Urinary bladder (tissue), 4 donors: ENCODE results near the gene SLC6A3. TPM values are rescaled to one million over a fixed set of nuclear protein-coding genes. Genes with fewer than 3 reads are reported as not detected.
"Not testable (repeated sequence)": the region's sequence is repeated elsewhere in the genome, so short reads cannot be mapped to it uniquely, and the experiment has no call there.

Experiments used
- DNase-seq: peaks from one replicate; pipeline ENCODE4 v3.0.0-alpha.2; 2015; ENCODE audit errors: extremely low spot score
- H3K27ac ChIP-seq: one replicate; pipeline ENCODE4 v1.5.1; 2013; ENCODE audit warnings: low read depth, mild to moderate bottlenecking, moderate library complexity
- H3K36me3 ChIP-seq: one replicate; pipeline ENCODE4 v1.6.1; 2013; ENCODE audit warnings: mild to moderate bottlenecking, moderate library complexity; ENCODE audit not compliant: insufficient read depth
- H3K4me1 ChIP-seq: one replicate; pipeline ENCODE4 v1.6.1; 2013; ENCODE audit warnings: mild to moderate bottlenecking, moderate library complexity; ENCODE audit not compliant: insufficient read depth
- H3K4me3 ChIP-seq: one replicate; pipeline ENCODE4 v1.5.1; 2013; ENCODE audit warnings: low read depth, low read length
- WGBS: extraction: QIAGEN DNeasy Blood & Tissue Kit; methylation state at CpG from one replicate; pipeline ENCODE4 v1.1.7; 2013; 5-methylcytosine and 5-hydroxymethylcytosine counted together
- polyA plus RNA-seq: library from polyadenylated mRNA; stranded (reverse); fragments of 200-250 nt; gene quantifications from one replicate; pipeline ENCODE4 v1.2.3, GENCODE V29; 2013
- total RNA-seq: library from RNA; depleted of rRNA; stranded (reverse); fragments of >200 nt; gene quantifications from one replicate; pipeline ENCODE4 v1.2.3, GENCODE V29; 2014
- donor health status: healthy with polysubstance abuse.
- donor health status: healthy.

Gene SLC6A3
- total and polyA plus RNA-seq, 2 donors: 0.77 TPM; not detected in 1

DNA sequence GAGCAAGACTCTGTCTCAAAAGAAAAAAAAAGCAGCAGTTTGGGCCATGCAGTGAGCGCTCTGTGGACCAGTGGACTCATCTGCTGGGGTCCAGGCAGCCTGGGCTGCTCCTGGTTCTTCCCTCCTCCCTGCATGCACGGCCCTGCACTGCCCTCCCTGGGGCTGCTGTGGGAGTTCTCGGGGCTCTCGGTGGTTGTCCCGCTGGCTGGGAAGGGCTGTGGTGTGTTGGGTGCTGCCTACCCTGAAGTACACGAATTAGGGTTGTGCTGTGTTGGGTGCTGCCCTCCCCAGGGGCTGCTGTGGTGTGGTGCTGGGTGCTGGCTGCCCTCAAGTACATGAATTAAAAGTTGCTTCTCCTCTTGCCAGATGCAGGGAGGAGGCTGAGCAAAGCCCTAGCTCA is 82.1 kb downstream of the SLC6A3 start:
- Histone ChIP-seq H3K4me3 (no peak overlapping the region), H3K4me1 (no peaks in the 10 kb centered on the region), H3K27ac (no peak overlapping the region), H3K36me3 (no peaks in the 10 kb centered on the region)
- 54% methylated on average over 6 of the region's 6 CpGs for WGBS
- DNase-seq: no peak

DNA sequence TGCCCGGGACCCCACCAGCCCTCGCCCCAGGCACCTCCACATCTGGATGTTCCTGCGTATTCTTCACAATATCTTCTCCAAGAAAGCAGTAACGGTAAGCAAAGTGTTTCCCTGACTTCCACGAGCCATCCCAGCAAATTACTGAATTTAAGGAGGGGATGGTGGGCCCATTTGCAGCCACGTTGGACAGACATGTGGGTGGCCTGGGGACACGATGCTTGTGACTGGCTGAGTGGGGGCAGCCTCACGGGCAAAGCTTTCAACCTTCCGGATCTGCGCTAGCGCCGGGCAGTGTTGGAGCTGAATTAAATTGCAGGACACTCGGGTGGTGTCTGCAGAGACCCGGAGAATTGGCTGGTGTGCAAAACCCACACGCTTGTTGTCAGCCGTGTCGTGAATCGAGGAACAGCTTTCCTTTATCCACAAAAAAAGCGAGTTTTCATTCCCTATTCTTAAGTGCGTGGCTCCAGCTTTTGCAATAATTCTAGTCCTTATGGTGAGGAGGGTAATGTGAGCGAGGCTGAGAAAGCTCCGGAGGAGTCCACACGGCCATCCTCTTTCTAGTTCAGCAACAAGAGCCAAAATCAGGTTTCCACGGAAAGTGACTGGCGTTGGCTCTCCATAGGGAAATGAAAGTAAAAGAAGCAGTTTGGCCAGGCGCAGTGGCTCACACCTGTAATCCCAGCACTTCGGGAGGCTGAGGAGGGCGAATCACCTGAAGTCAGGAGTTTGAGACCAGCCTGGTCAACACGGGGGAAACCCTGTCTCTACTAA is 82.8 kb downstream of the SLC6A3 start:
- Histone ChIP-seq H3K36me3 (no peaks in the 10 kb centered on the region), H3K4me1 (no peaks in the 10 kb centered on the region), H3K27ac (no peak overlapping the region), H3K4me3 (no peak overlapping the region)
- no peak for DNase-seq
- 81% methylated on average over 29 of the region's 29 CpGs for WGBS

DNA sequence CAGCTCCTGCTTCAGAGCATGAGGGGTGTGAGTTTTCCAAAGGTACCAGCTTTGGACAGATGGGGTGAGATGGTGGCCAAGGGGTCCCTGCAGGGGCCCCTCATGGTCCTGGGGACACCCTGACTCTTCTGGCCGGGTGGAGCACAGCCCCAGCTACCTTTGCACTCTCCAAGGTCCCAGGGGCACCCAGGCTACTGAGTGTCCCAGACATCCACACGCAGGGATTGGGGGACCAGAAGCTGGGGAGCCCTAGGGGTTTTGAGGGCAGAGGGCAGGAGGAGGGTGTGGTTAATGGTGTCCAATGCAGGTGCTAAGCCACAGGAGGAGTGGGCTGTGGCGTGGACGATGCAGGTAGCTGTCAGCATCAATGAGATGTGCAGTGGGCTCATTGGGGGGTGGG is 84.4 kb downstream of the SLC6A3 start:
- H3K36me3 ChIP-seq: no peaks in the 10 kb centered on the region
- no peak for DNase-seq
- no peak overlapping the region for H3K4me3 ChIP-seq
- H3K4me1 ChIP-seq: no peaks in the 10 kb centered on the region
- H3K27ac ChIP-seq: no peak overlapping the region
- 61% methylated on average over 4 of the region's 4 CpGs for WGBS

DNA sequence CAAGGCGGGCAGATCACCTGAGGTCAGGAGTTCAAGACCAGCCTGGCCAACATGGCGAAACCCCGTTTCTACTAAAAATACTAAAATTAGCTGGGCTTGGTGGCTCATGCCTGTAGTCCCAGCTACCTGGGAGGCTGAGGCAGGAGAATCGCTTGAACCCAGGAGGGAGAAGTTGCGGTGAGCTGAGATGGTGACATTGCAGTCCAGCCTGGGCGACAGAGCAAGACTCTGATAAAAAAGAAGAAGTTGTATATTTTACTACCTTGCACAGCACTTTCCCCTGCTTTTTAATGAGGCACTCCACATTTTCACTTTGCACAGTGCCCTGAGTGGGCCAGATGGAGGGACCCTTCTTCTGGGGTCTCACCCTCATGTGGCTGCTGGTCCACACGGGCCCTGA is 84.9 kb downstream of the SLC6A3 start:
- not testable (repeated sequence) for DNase-seq, H3K4me3 ChIP-seq
- WGBS: 82% methylated on average over 7 of the region's 7 CpGs

DNA sequence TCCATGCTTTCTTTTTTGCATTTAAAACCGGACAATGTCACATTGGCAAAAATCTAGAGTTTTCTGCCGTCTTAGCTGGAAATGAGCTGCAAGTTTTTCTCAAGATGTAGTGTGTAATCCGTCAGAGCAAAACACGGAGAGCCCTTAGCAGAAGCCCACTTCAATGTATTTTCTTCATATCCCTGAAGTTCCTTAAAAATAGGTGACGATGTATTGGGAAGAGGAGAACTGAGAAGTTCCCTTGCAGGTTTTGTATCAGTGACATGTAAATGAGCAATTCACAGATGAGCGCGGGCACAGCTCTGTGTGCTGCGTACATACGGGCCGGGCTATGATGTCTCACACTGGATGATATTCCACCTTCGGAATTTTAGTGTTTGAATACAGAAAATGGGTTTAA is 85.5 kb downstream of the SLC6A3 start:
- Histone ChIP-seq H3K4me1 (no peaks in the 10 kb centered on the region), H3K27ac (no peak overlapping the region), H3K36me3 (no peaks in the 10 kb centered on the region), H3K4me3 (no peak overlapping the region)
- no peak for DNase-seq
- WGBS: 78% methylated on average over 11 of the region's 11 CpGs

More for the DNA sequence above, 84.9 kb downstream of the SLC6A3 start:
- H3K27ac ChIP-seq, H3K4me1 ChIP-seq, H3K36me3 ChIP-seq: not testable (repeated sequence)

DNA sequence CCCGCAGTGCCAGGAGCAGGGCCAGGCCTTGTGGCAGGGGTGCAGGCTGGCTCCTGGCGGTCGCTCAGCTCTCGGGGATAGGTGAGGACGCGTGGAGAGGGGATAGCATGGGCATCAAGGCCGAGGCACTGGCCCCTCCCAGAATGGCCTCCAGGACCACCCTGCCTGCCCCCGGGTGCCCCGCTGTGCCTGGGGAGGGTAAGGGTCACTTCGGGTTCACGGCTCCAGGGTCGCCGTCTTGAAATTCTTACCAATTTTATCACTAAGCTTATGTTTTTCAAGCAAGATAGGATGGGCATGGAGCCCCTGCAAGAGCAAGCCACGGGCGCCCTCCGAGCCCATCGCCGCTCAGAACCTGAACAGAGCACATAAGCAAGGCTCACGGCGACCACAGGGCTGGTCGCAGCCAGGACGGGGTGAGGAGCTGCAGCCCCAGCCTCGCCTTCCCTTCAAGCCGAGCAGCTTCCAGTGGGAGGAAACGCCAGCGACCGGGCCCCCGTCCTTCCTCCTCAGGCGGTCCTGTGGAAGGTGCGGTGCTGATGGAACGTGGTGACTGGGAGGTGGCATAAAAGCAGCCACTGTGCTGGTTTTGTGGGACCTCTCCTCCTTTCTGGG is 86.1 kb downstream of the SLC6A3 start:
- H3K36me3 ChIP-seq: no peaks in the 10 kb centered on the region
- 73% methylated on average over 31 of the region's 31 CpGs for WGBS
- no peak for DNase-seq

DNA sequence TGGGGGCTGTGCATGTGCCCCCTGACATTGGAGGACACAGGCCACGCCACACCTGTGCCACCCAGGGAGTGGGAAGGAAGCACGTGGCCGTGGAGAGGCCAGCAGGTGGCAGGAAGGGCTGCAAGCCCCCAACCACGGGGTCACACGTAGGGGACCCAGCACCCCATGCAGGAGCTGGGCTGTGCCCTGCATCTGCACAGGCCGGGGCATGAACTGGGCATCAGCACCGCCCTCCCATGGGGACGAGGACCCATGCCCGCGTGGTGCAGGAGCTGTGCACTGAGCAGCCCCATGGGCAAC is 86.6 kb downstream of the SLC6A3 start:
- Histone ChIP-seq H3K4me3 (no peak overlapping the region), H3K4me1 (no peaks in the 10 kb centered on the region), H3K27ac (no peak overlapping the region), H3K36me3 (no peaks in the 10 kb centered on the region)
- 82% methylated on average over 10 of the region's 10 CpGs for WGBS
- no peak for DNase-seq

More for the DNA sequence above, 86.1 kb downstream of the SLC6A3 start:
- H3K4me1 ChIP-seq: no peaks in the 10 kb centered on the region
- no peak overlapping the region for H3K27ac ChIP-seq
- no peak overlapping the region for H3K4me3 ChIP-seq

DNA sequence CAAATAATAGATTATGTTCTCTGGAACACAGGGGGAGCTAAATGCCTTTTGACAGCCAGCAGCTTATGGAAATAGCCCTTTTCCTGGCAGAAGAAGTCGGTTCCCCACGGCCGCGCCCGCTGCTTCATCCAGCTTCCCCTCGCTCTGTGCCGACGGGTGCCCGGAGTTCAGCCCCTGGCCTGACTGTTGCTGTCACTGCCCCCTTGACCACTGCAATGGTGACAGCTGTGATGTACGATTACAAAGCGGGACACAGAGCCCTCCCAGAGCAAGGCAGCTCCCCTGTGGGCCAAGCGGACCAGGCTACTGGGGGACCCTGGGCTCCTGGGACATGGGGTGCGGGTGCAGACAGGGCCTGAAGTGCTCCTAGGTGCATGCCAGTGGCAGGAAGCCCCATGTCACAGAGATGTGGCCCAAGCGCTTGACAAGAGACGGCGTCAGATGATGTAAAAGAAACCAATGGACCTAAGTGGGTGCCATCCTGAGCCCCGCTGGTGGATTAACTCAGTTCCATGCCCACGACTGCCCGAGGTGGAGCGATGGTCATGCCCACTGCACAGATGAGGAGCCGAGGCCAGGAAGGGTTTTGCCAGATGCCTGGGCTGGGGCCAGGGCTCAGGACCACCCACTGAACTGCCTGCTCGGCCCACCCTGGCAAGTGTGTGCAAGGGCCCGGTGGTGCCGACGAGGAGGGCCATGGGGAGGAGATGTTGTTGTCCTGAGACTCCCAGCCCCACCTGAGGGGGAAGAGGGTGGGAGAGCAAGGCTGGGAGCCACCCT is 87.1 kb downstream of the SLC6A3 start:
- H3K4me1 ChIP-seq: no peaks in the 10 kb centered on the region
- DNase-seq: no peak
- WGBS: 85% methylated on average over 25 of the region's 25 CpGs
- H3K27ac ChIP-seq: no peak overlapping the region
- H3K4me3 ChIP-seq: no peak overlapping the region
- no peaks in the 10 kb centered on the region for H3K36me3 ChIP-seq

DNA sequence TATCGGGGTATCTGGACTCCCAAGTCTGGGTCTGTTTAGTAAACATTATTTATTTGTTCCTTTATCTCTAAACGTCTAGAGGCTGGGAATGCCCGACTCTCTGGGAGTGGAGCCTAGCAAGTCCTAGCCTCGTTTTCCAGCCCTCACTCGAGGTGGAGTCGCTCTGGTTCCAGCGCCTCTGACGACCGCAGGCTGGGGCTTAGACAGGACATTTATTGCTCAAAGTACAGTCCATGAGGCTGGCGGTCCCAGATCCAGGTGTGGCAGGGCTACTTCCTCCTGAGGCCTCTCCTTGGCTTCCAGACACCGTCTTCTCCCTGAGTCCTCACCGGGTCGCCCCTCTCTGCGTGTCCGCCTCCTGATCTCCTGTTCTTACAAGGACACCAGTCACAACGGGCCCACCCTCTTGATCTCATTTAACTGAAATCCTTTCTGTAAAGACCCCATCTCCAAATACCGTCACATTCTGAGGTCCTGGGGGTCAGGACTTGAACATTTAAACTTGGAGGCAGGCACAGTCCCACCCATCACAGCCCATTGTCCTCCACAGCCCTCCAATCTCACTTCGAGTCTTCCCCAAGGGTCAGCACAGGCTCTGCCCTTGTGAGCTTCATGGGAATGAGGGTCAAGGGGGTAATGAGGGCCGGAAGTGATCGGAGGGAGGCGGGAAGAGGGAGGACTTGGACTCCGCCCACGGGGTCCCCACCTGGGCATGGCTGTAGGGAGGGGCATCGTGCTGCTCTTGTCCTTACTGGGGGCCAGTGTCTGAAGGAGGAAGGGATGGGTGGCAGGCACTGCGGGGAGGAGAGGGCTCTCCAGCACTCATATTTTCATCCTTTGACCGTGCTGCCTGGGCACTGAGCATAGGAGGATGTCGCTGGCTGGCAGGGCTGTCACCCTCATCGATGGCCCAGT is 88.1 kb downstream of the SLC6A3 start:
- no peak overlapping the region for H3K4me3 ChIP-seq
- H3K4me1 ChIP-seq: no peaks in the 10 kb centered on the region
- no peaks in the 10 kb centered on the region for H3K36me3 ChIP-seq
- WGBS: 60% methylated on average over 28 of the region's 28 CpGs
- H3K27ac ChIP-seq: no peak overlapping the region
- DNase-seq: no peak

DNA sequence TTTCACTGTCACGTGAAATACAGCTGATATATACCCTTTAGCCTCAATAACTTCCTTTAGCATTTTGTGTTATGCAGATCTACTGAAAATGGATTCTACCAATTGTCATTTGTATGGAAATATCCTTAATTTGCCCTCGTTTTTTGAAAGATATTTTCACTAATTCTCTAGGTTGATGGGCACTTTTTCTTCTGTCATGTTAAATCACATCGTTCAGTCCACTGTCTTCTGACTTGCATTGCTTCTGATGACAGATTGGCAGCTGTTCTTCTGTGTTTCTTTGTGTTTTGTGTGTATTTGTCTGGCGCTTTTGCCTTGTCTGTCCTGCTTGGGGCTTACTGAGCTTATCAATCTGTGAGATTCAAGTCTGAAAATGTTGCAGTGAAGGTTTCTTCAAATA is 90.7 kb downstream of the SLC6A3 start:
- DNase-seq: no peak
- Histone ChIP-seq H3K27ac (no peak overlapping the region), H3K4me1 (no peaks in the 10 kb centered on the region), H3K4me3 (no peak overlapping the region), H3K36me3 (no peaks in the 10 kb centered on the region)
- 43% methylated on average over 4 of the region's 4 CpGs for WGBS

DNA sequence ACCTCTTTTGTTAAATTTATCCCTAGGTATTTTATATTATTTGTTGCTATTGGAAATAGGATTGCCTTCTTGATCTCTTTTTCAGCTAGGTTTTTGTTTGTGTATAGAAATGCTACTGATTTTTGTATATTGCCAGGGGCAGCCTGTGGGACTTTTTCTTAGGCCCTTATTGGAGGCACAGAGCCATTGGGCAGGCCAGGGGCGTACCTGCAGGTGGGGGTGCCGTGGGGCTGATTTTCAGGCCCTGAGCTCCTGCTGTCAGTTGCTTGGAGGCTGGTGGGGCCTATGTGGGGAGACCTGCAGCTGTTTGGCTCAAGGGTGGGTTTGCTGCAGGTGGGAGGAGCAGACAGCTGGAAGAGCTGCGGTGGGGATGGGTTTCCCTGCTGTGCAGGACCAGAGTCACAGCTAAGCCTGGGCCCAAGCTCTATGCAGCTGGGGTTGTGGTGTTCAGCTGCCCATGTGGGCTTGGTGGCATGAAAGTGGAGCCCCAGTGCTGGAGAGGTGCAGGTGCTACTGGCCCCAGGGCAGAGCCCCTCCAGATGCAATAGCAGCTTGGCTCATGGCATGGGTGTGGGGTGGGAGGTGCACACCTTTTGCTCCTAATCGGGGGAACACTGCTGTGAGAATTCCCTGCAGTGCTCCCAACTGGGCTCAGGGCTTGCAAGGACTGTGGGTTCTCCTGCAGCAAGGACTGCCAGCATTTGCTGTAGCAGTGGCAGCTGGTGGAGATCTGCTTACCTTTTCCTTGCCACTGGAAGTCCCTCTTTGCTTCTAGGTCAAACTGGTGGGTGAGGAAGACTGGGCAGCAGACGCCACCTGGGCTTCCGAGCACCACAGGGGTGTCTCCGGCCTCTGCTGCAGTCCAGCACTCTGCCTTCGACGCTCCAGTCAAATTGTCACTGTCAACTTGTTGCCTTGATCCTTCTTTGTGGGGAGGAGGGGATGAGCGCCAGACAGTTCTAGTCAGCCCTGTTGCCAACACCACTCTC is 92.7 kb downstream of the SLC6A3 start:
- no peak overlapping the region for H3K4me3 ChIP-seq
- H3K27ac ChIP-seq: no peak overlapping the region
- 67% methylated on average over 10 of the region's 10 CpGs for WGBS
- no peaks in the 10 kb centered on the region for H3K36me3 ChIP-seq
- no peak for DNase-seq
- no peaks in the 10 kb centered on the region for H3K4me1 ChIP-seq

DNA sequence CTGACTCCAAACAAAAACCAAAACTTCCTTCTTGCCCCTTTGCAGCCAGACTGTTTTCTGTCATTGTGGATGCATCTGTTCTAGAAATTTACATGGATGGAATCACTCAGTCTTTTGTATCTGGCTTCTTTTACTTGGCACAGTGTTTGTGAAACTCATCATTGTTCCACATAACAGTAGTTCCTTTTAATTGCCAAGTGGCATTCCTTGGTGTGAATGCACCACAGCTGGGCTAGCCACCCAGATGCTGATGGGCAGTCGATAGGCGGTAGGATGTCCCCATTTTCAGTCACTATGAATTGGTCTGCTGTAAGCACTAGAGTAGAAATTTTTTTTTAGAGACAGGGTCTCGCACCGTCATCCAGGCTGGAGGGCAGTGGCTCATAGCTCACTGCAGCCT is 94.1 kb downstream of the SLC6A3 start:
- no peaks in the 10 kb centered on the region for H3K4me1 ChIP-seq
- WGBS: 81% methylated on average over 4 of the region's 4 CpGs
- H3K36me3 ChIP-seq: no peaks in the 10 kb centered on the region
- no peak overlapping the region for H3K4me3 ChIP-seq
- no peak overlapping the region for H3K27ac ChIP-seq
- no peak for DNase-seq
